GM21529 (cell line): ENCODE data around the gene NUP58.

Experiments used
- ATAC-seq: cut with Tn5 transposase; IDR thresholded peaks from one replicate; pipeline ENCODE4 v1.9.1; 2021; ENCODE audit not compliant: unreplicated experiment

Gene NUP58

DNA sequence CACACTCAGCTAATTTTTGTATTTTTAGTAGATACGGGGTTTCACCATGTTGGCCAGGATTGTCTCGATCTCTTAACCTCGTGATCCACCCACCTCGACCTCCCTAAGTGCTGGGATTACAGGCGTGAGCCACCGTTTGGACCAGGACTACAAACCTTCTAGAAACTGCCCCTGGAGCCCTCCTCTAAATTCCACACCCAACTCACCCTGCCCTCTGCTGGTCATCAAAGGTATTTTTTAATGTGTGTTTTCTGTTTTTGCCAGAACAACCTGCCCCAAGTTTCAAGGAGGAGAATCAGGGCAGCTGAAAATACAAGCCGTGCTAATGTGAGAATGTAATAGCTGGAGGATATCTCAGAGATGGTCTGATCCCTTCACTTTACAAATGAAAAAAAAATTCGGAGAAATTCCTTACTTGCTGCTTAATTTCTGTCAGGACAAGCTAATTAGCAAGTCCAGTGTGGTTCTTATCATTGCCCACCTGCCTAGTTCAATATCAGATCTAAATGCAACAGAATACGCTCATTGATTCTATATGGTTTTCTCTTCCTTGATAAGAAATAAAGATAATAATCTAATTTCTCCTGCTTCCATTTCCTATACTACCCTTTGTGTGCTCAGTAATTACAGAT is 74.4 kb downstream of the NUP58 start:
- ATAC-seq, result no peak

DNA sequence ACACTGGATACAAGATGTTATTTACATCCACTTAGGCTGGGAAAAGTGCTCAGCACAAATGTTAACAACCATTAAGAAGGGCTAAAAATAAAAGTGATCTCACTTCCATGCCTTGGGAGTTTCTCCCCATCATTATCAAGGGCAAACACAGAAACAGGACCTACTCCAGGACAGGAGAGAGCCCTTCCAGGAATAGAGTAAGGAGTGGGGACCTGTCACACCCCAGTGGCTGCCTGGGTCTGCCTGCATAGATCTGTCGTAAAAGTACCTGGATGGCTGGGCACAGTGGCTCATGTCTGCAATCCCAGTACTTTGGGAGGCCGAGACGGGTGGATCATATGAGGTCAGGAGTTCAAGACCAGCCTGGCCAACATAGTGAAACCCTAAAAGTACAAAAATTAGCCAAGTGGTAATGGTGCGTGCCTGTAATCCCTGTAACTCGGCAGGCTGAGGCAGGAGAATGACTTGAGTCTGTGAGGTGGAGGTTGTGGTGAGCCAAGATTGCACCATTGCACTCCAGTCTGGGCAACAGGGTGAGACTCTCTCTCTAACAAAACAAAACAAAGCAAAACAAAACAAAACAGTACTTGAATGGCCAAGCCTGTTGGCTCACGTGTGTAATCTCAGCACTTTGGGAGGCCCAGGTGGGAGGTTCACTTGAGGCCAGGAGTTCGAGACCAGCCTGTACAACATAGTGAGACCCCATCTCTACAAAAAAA is 76.0 kb downstream of the NUP58 start:
- ATAC-seq, result no peak

DNA sequence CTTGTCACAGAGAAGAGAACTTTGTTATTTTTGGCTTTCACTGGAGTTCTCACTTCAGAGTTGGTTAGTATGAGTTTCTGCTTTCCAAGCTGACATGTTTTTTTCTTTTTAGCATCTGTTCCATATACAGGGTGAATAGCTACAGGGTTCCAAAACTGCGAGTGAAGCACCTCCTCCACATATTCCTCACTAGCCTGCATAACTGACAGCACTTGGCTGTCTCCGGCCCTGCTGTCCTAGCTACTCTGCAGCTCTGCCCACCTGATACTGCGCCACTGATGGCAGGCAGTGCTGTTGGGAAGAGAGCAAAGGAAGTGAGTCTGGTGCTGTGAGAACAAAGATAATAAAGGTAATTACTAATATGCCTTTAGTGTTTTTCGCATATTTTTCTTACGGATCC is 77.1 kb downstream of the NUP58 start:
- no peak for ATAC-seq

- no peak for ATAC-seq
These were observed 77.6 kb downstream of the NUP58 start for GRCh38 chr13:25379011-25379410.

DNA sequence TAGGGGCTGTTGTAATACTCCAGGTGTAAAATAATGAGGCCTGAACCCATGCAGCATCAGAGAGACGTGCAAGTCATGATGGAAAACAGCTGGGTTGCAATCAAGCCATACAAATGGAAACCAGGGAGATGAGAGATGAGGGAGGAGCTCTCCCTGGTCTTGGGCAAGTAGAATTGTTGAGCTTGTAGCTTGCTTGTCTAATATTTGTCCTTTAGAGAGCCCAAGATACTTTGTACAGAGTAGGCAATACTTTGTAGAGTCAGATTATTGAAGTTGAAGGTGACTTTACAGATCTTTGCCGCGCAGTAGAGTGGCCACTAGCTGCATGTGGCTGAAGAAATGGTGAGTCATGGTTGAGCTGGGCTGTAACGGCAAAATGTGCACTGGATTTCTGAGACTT is 78.7 kb downstream of the NUP58 start:
- no peak for ATAC-seq

DNA sequence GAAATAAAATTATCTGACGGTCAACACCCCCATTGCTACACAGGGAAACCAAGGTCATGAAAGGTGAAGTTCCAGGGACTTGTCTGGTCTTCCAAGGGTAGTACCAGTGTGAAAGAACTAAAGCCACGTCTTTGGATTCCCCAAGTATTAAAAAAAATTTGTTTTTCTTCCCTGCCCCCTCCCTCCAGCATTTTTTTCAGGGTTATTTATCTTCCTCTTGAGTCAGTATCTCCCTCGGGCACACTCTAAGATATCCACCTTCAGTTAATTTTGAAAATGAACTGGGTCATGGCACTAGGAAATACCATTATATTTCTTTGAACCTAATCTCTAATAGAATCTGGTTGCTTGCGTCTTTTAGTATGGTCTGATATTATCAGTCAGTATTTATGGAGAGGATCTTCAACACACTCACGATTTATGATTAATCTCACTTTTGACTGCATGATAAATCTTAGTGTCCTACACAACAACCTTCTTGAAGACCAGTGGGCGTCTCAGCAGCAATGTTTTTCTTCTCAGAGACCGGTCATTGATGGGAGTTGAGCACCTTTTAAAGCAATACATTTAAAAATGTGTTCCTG is 79.4 kb downstream of the NUP58 start:
- ATAC-seq, result no peak

GRCh38 chr13:25384758-25385410 is 83.5 kb downstream of the NUP58 start:
- ATAC-seq, result no peak

GRCh38 chr13:25391932-25392331 is 90.5 kb downstream of the NUP58 start:
- ATAC-seq, result no peak
